ENCODE results near the gene CES2. TPM values are rescaled to one million over a fixed set of nuclear protein-coding genes. Genes with fewer than 3 reads are reported as not detected.

Gene CES2
- total and polyA plus RNA-seq, 8 donors: 16.9 to 893 (median 37.8) TPM

- WGBS, 5 donors: 19 to 24% (median 20%) methylated on average over 9 of the region's 9 CpGs
- DNase-seq: peak; percentile 87 to 95
- no peaks in the 10 kb centered on the region for H3K27me3 ChIP-seq
- no peaks in the 10 kb centered on the region for H3K36me3 ChIP-seq
- H3K4me1 ChIP-seq: peaks cover 44 to 92% (median 70%) of the 10 kb centered on the region in 4 donors
- intact Hi-C loops (cut with DNase I; ENCODE audit: low total_unique reads): no loop called here
- H3K9me3 ChIP-seq: no peaks in the 10 kb centered on the region
- no peak overlapping the region for H3K4me3 ChIP-seq
- H3K27ac ChIP-seq: peak overlapping the region; percentile 56 to 88 (median 85)
- TF ChIP-seq EP300 (IDR thresholded peaks at IDR 0.05): no peak
- no peak for TF ChIP-seq POLR2A (IDR thresholded peaks at IDR 0.05)
- TF ChIP-seq CTCF (IDR thresholded peaks at IDR 0.05): no peak
- TF ChIP-seq POLR2AphosphoS5 (IDR thresholded peaks at IDR 0.05): peak; percentile 30 to 43 (median 34)
Measured at GRCh38 chr16:66899945-66900710, 35.2 kb upstream of the CES2 start.

GRCh38 chr16:66900721-66901441 is 34.4 kb upstream of the CES2 start:
- WGBS, 5 donors: 26 to 39% (median 28%) methylated on average over 4 to 7 of the region's 7 CpGs
- no peak overlapping the region for H3K4me3 ChIP-seq
- H3K4me1 ChIP-seq: peaks cover 52 to 93% (median 75%) of the 10 kb centered on the region in 4 donors
- H3K9me3 ChIP-seq: no peaks in the 10 kb centered on the region
- TF ChIP-seq POLR2A (IDR thresholded peaks at IDR 0.05) (no peak), POLR2AphosphoS5 (IDR thresholded peaks at IDR 0.05) (peak in 1 of 3 donors; percentile 40), EP300 (IDR thresholded peaks at IDR 0.05) (no peak)
- H3K27ac ChIP-seq: peak overlapping the region in 4 of 5 donors; percentile 80 to 88 (median 86)
- H3K36me3 ChIP-seq: no peaks in the 10 kb centered on the region
- intact Hi-C loops (cut with DNase I; ENCODE audit: low total_unique reads): no loop called here
- no peaks in the 10 kb centered on the region for H3K27me3 ChIP-seq
- DNase-seq: peak in 1 of 2 donors; percentile 74

GRCh38 chr16:66901626-66902025 is 33.7 kb upstream of the CES2 start:
- Histone ChIP-seq H3K9me3 (no peaks in the 10 kb centered on the region), H3K4me1 (peaks cover 53 to 94% (median 75%) of the 10 kb centered on the region in 4 donors), H3K27me3 (no peaks in the 10 kb centered on the region), H3K36me3 (no peaks in the 10 kb centered on the region), H3K27ac (peak overlapping the region in 4 of 5 donors; percentile 80 to 88 (median 86)), H3K4me3 (no peak overlapping the region)
- TF ChIP-seq POLR2A (IDR thresholded peaks at IDR 0.05): no peak
- no peak for TF ChIP-seq EP300 (IDR thresholded peaks at IDR 0.05)
- no peak for TF ChIP-seq CTCF (IDR thresholded peaks at IDR 0.05)
- no peak for TF ChIP-seq POLR2AphosphoS5 (IDR thresholded peaks at IDR 0.05)
- intact Hi-C loops (cut with DNase I; ENCODE audit: low total_unique reads): no loop called here
- DNase-seq: no peak
- 82 to 94% (median 90%) methylated on average over 8 to 10 of the region's 10 CpGs for WGBS, 5 donors

GRCh38 chr16:66902648-66903543 is 32.4 kb upstream of the CES2 start:
- no peaks in the 10 kb centered on the region for H3K36me3 ChIP-seq
- H3K9me3 ChIP-seq: no peaks in the 10 kb centered on the region
- H3K4me3 ChIP-seq: no peak overlapping the region
- WGBS, 5 donors: 70 to 82% (median 80%) methylated on average over 12 to 14 of the region's 14 CpGs
- intact Hi-C loops (cut with DNase I; ENCODE audit: low total_unique reads): no loop called here
- H3K27me3 ChIP-seq: no peaks in the 10 kb centered on the region
- TF ChIP-seq POLR2A (IDR thresholded peaks at IDR 0.05) (no peak), CTCF (IDR thresholded peaks at IDR 0.05) (no peak)
- H3K4me1 ChIP-seq: peaks cover 53 to 87% (median 69%) of the 10 kb centered on the region in 4 donors
- no peak for DNase-seq
- peak overlapping the region in 4 of 5 donors; percentile 59 to 88 (median 63) for H3K27ac ChIP-seq

Data from stomach (tissue), 9 donors.